ENCODE data around the gene CNIH1.
"Not testable (repeated sequence)": the region's sequence is repeated elsewhere in the genome, so short reads cannot be mapped to it uniquely, and the experiment has no call there.

The CNIH1 gene

DNA sequence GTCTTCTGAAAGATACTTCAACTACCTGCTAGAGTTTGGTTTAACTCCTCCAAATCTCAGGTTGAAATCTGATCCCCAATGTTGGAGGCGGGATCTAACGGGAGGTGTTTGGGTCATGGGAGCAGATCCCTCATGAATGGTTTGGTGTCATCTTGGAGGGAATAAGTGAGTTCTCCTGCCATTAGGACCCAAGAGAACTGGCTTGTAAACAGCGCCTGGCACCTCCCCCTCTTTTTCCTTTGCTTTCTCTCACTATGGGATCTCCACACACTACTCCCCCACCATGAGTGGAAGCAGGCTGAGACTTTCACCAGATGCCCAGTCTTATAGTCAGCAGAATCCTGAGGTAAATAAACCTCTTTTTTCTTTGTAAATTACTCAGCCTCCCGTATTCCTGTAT is 2.5 kb downstream of the CNIH1 start:
- no peak for DNase-seq (ENCODE audit: low spot score)
- Histone ChIP-seq H3K27ac (replicated peaks; ENCODE audit: low read length) (peak overlapping the region; percentile 6), H3K9me3 (replicated peaks in 1 of 2; ENCODE audit: control insufficient read depth in 2 of 2, insufficient read depth in 1 of 2, low read depth in 1 of 2, low read length in 2 of 2) (peaks cover 0 to 9% of the 10 kb centered on the region in 2 donors), H2BK120ac (ENCODE audit: low read depth, low read length) (no peak overlapping the region), H3K14ac (ENCODE audit: low read length) (no peak overlapping the region), H3K23ac (ENCODE audit: low read depth, low read length, poor library complexity) (no peak overlapping the region), H2AK5ac (ENCODE audit: low read depth, low read length) (no peak overlapping the region), H4K8ac (ENCODE audit: low read depth, low read length) (no peak overlapping the region), H3K27me3 (ENCODE audit: control insufficient read depth in 3 of 3, insufficient read depth in 3 of 3, low read depth in 1 of 3, low read length in 3 of 3) (no peaks in the 10 kb centered on the region), H3K9ac (ENCODE audit: low read depth, low read length, poor library complexity) (no peak overlapping the region), H3K4me1 (ENCODE audit: control insufficient read depth in 2 of 2, insufficient read depth in 1 of 2, low read depth in 1 of 2, low read length in 2 of 2) (peaks cover 9 to 11% of the 10 kb centered on the region in 2 donors), H3K4me3 (ENCODE audit: low read length in 2 of 2) (no peak overlapping the region), H2BK12ac (ENCODE audit: low read length) (no peak overlapping the region), H4K91ac (ENCODE audit: low read depth, low read length, poor library complexity) (no peak overlapping the region), H2BK5ac (ENCODE audit: low read length) (no peak overlapping the region), H3K79me1 (ENCODE audit: low read depth, low read length) (peaks cover 2% of the 10 kb centered on the region), H3K36me3 (replicated peaks in 1 of 2; ENCODE audit: control insufficient read depth in 2 of 2, insufficient read depth in 2 of 2, low read length in 2 of 2) (peaks cover 0 to 43% of the 10 kb centered on the region in 2 donors), H3K4ac (ENCODE audit: low read length) (no peak overlapping the region), H3K4me2 (ENCODE audit: insufficient read depth, low read length, poor library complexity, severe bottlenecking) (no peak overlapping the region), H2BK15ac (ENCODE audit: low read length) (no peak overlapping the region), H2AFZ (ENCODE audit: low read length) (no peak overlapping the region), H3K18ac (ENCODE audit: low read length) (no peak overlapping the region)
- no CpG with 5 or more reads among the region's 4 CpGs for WGBS, 2 donors (ENCODE audit: extremely low coverage in 2 of 2, insufficient read length in 2 of 2, insufficient replicate concordance in 1 of 2)

DNA sequence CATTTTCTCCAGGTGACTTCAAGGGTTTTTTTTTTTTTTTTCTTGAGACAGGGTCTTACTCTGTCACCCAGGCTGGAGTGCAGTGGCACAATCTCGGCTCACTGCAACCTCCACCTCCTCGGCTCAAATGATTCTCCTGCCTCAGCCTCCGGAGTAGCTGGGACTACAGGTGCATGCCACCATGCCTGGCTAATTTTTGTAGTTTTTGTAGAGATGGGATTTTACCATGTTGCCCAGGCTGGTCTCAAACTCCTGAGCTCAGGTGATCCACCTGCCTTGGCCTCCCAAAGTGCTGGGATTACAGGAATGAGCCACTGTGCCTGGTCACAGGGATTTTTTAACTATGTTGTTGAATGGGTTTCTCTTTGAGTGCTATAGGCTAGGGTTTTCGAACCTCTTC is 3.2 kb downstream of the CNIH1 start:
- not testable (repeated sequence) for H3K79me1 ChIP-seq (ENCODE audit: low read depth, low read length); H4K8ac ChIP-seq (ENCODE audit: low read depth, low read length); DNase-seq (ENCODE audit: low spot score); H3K23ac ChIP-seq (ENCODE audit: low read depth, low read length, poor library complexity); H2BK12ac ChIP-seq (ENCODE audit: low read length); H3K4me3 ChIP-seq (ENCODE audit: low read length in 2 of 2); H4K91ac ChIP-seq (ENCODE audit: low read depth, low read length, poor library complexity); H3K14ac ChIP-seq (ENCODE audit: low read length); H2AK5ac ChIP-seq (ENCODE audit: low read depth, low read length); H2BK15ac ChIP-seq (ENCODE audit: low read length); H3K9me3 ChIP-seq (replicated peaks in 1 of 2; ENCODE audit: control insufficient read depth in 2 of 2, insufficient read depth in 1 of 2, low read depth in 1 of 2, low read length in 2 of 2); H3K9ac ChIP-seq (ENCODE audit: low read depth, low read length, poor library complexity); H3K27ac ChIP-seq (replicated peaks; ENCODE audit: low read length); H2AFZ ChIP-seq (ENCODE audit: low read length); H2BK5ac ChIP-seq (ENCODE audit: low read length); H2BK120ac ChIP-seq (ENCODE audit: low read depth, low read length); H3K27me3 ChIP-seq (ENCODE audit: control insufficient read depth in 3 of 3, insufficient read depth in 3 of 3, low read depth in 1 of 3, low read length in 3 of 3); H3K4ac ChIP-seq (ENCODE audit: low read length); H3K18ac ChIP-seq (ENCODE audit: low read length); H3K4me2 ChIP-seq (ENCODE audit: insufficient read depth, low read length, poor library complexity, severe bottlenecking)
- peaks cover 0 to 51% of the 10 kb centered on the region in 2 donors for H3K36me3 ChIP-seq (replicated peaks in 1 of 2; ENCODE audit: control insufficient read depth in 2 of 2, insufficient read depth in 2 of 2, low read length in 2 of 2)
- no CpG with 5 or more reads among the region's 4 CpGs for WGBS, 2 donors (ENCODE audit: extremely low coverage in 2 of 2, insufficient read length in 2 of 2, insufficient replicate concordance in 1 of 2)
- H3K4me1 ChIP-seq (ENCODE audit: control insufficient read depth in 2 of 2, insufficient read depth in 1 of 2, low read depth in 1 of 2, low read length in 2 of 2), result peaks cover 9 to 11% of the 10 kb centered on the region in 2 donors

DNA sequence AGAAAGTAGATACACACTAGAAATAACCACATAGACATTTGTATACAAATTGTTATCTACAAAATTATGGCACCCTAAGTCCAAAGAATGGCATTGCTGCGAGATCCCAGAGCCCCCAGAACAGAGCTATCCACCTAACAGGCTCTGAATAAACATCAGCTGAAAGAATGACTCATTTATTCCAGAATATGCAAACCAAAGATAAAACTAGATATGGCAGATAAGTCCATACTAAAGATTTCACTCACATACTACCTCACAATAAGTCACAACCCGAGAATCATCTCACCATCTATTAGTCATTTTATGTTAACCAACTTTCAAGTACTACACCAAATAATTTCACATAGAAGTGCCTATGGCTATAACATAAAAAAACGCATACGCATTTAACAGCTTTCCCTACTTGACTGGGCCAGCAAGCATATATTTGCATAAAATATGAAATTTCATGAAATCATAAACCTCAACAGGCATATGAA is 5.6 kb downstream of the CNIH1 start:
- no peak overlapping the region for H4K91ac ChIP-seq (ENCODE audit: low read depth, low read length, poor library complexity)
- no CpG with 5 or more reads among the region's 4 CpGs for WGBS, 2 donors (ENCODE audit: extremely low coverage in 2 of 2, insufficient read length in 2 of 2, insufficient replicate concordance in 1 of 2)
- H3K4ac ChIP-seq (ENCODE audit: low read length), result no peak overlapping the region
- H3K14ac ChIP-seq (ENCODE audit: low read length), result no peak overlapping the region
- no peak overlapping the region for H3K23ac ChIP-seq (ENCODE audit: low read depth, low read length, poor library complexity)
- peaks cover 4% of the 10 kb centered on the region for H3K79me1 ChIP-seq (ENCODE audit: low read depth, low read length)
- H2BK15ac ChIP-seq (ENCODE audit: low read length), result no peak overlapping the region
- H3K36me3 ChIP-seq (replicated peaks in 1 of 2; ENCODE audit: control insufficient read depth in 2 of 2, insufficient read depth in 2 of 2, low read length in 2 of 2), result peaks cover 0 to 74% of the 10 kb centered on the region in 2 donors
- H2BK120ac ChIP-seq (ENCODE audit: low read depth, low read length), result no peak overlapping the region
- no peak overlapping the region for H2BK5ac ChIP-seq (ENCODE audit: low read length)
- no peak overlapping the region for H3K4me2 ChIP-seq (ENCODE audit: insufficient read depth, low read length, poor library complexity, severe bottlenecking)
- no peak overlapping the region for H2AFZ ChIP-seq (ENCODE audit: low read length)
- no peak for DNase-seq (ENCODE audit: low spot score)
- H2AK5ac ChIP-seq (ENCODE audit: low read depth, low read length), result no peak overlapping the region
- no peak overlapping the region for H3K9ac ChIP-seq (ENCODE audit: low read depth, low read length, poor library complexity)
- peaks cover 8 to 9% of the 10 kb centered on the region in 2 donors for H3K4me1 ChIP-seq (ENCODE audit: control insufficient read depth in 2 of 2, insufficient read depth in 1 of 2, low read depth in 1 of 2, low read length in 2 of 2)
- H3K18ac ChIP-seq (ENCODE audit: low read length), result no peak overlapping the region
- peaks cover 0 to 9% of the 10 kb centered on the region in 2 donors for H3K9me3 ChIP-seq (replicated peaks in 1 of 2; ENCODE audit: control insufficient read depth in 2 of 2, insufficient read depth in 1 of 2, low read depth in 1 of 2, low read length in 2 of 2)
- H3K27ac ChIP-seq (replicated peaks; ENCODE audit: low read length), result no peak overlapping the region
- no peak overlapping the region for H2BK12ac ChIP-seq (ENCODE audit: low read length)
- H3K27me3 ChIP-seq (ENCODE audit: control insufficient read depth in 3 of 3, insufficient read depth in 3 of 3, low read depth in 1 of 3, low read length in 3 of 3), result no peaks in the 10 kb centered on the region
- H3K4me3 ChIP-seq (ENCODE audit: low read length in 2 of 2), result no peak overlapping the region
- H4K8ac ChIP-seq (ENCODE audit: low read depth, low read length), result no peak overlapping the region

DNA sequence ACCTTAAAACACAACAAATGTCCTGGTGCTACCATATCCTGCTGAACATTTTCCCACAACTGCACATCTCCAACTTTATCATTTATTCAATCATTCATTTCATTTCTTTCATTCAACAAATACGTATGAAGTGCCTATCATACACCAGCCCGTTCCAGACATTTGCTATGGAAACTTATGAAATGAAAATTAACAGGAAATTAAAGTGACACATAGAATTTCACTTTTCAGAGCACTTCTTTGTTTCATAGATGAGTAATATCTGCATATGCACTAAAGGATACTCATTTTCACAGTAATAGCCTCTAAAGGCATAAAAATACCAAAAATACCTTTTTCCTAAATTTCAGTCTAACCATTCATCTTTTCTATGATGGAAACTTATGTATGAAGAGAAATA is 12.6 kb downstream of the CNIH1 start:
- WGBS, 2 donors (ENCODE audit: extremely low coverage in 2 of 2, insufficient read length in 2 of 2, insufficient replicate concordance in 1 of 2), result 100% methylated on average over 1 of the region's 2 CpGs; no CpG with 5 or more reads in 1 of the 2 donors
- H3K27ac ChIP-seq (replicated peaks; ENCODE audit: low read length), result no peak overlapping the region

More for the DNA sequence above, 12.6 kb downstream of the CNIH1 start:
- Histone ChIP-seq H2AFZ (ENCODE audit: low read length) (no peak overlapping the region), H3K4me3 (ENCODE audit: low read length in 2 of 2) (no peak overlapping the region), H3K23ac (ENCODE audit: low read depth, low read length, poor library complexity) (no peak overlapping the region), H2BK12ac (ENCODE audit: low read length) (no peak overlapping the region), H3K4me2 (ENCODE audit: insufficient read depth, low read length, poor library complexity, severe bottlenecking) (no peak overlapping the region), H2BK15ac (ENCODE audit: low read length) (no peak overlapping the region), H3K9me3 (replicated peaks in 1 of 2; ENCODE audit: control insufficient read depth in 2 of 2, insufficient read depth in 1 of 2, low read depth in 1 of 2, low read length in 2 of 2) (no peaks in the 10 kb centered on the region), H2AK5ac (ENCODE audit: low read depth, low read length) (no peak overlapping the region), H3K18ac (ENCODE audit: low read length) (no peak overlapping the region), H3K14ac (ENCODE audit: low read length) (no peak overlapping the region), H3K27me3 (ENCODE audit: control insufficient read depth in 3 of 3, insufficient read depth in 3 of 3, low read depth in 1 of 3, low read length in 3 of 3) (no peaks in the 10 kb centered on the region), H3K4me1 (ENCODE audit: control insufficient read depth in 2 of 2, insufficient read depth in 1 of 2, low read depth in 1 of 2, low read length in 2 of 2) (no peaks in the 10 kb centered on the region), H3K36me3 (replicated peaks in 1 of 2; ENCODE audit: control insufficient read depth in 2 of 2, insufficient read depth in 2 of 2, low read length in 2 of 2) (peaks cover 9 to 98% of the 10 kb centered on the region in 2 donors), H3K79me1 (ENCODE audit: low read depth, low read length) (peaks cover 2% of the 10 kb centered on the region), H2BK120ac (ENCODE audit: low read depth, low read length) (no peak overlapping the region), H3K9ac (ENCODE audit: low read depth, low read length, poor library complexity) (no peak overlapping the region), H4K8ac (ENCODE audit: low read depth, low read length) (no peak overlapping the region), H2BK5ac (ENCODE audit: low read length) (no peak overlapping the region), H4K91ac (ENCODE audit: low read depth, low read length, poor library complexity) (no peak overlapping the region), H3K4ac (ENCODE audit: low read length) (no peak overlapping the region)
- DNase-seq (ENCODE audit: low spot score), result no peak
